ENCODE measurements around the gene RASGEF1C.

- TF ChIP-seq EZH2 (IDR thresholded peaks at IDR 0.05) (no peak), EZH2phosphoT487 (IDR thresholded peaks at IDR 0.05) (no peak)
- TF ChIP-seq, protein P1, sequence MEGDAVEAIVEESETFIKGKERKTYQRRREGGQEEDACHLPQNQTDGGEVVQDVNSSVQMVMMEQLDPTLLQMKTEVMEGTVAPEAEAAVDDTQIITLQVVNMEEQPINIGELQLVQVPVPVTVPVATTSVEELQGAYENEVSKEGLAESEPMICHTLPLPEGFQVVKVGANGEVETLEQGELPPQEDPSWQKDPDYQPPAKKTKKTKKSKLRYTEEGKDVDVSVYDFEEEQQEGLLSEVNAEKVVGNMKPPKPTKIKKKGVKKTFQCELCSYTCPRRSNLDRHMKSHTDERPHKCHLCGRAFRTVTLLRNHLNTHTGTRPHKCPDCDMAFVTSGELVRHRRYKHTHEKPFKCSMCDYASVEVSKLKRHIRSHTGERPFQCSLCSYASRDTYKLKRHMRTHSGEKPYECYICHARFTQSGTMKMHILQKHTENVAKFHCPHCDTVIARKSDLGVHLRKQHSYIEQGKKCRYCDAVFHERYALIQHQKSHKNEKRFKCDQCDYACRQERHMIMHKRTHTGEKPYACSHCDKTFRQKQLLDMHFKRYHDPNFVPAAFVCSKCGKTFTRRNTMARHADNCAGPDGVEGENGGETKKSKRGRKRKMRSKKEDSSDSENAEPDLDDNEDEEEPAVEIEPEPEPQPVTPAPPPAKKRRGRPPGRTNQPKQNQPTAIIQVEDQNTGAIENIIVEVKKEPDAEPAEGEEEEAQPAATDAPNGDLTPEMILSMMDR (IDR thresholded peaks at IDR 0.05): no peak
Measured at GRCh38 chr5:180052211-180052818, 156.7 kb downstream of the RASGEF1C start.
